ELR (cell line): Measurements from ENCODE around the gene PRR13.

ENCODE experiments used
- DNase-seq: peaks from one replicate; pipeline ENCODE4 v3.0.0-alpha.2; 2015; ENCODE audit warnings: low read depth

PRR13 gene

DNA sequence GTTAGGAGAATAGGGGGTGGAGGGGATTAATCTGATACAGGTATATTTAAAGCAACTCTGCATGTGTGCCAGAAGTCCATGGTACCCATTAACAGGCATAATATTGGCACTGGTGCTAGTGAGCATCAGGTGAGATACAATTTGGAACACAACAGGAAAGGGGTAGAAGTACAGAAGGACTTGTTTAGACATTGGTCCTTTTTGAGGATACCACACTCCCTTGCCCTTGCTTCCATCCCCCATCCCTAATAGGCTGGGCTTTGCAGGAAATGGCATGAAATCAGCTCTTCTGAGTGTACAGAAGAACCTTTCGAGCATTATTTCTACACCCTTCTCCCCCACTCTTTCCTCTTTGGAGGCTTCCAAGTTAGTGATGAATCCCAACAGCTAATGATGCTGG lies 26.7 kb downstream of the PRR13 start:
- no peak for DNase-seq

DNA sequence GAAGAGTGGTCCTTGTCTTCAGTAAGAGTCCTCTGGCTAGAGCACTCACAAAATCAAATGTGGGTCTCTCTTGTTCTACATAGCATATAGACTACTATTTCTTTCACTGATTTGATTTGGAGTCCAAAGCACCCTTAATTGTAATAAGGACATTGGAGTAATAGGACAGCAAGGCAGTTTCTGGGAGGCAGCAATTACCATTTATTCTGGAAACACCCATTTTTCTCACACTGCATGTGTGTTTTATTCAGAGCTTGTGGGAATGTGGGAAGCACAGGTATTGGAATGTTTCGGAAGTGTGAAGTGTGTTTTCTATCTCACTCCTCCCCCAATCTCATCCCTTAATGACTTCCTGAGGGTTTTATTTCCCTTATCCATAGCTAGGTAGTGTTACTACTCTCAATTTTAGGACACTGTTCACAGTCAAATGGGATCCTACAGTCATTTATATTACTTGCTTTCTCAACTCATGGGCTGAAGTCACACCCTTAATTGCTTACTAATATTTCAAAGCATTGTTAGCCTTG lies 30.6 kb downstream of the PRR13 start:
- no peak for DNase-seq

DNA sequence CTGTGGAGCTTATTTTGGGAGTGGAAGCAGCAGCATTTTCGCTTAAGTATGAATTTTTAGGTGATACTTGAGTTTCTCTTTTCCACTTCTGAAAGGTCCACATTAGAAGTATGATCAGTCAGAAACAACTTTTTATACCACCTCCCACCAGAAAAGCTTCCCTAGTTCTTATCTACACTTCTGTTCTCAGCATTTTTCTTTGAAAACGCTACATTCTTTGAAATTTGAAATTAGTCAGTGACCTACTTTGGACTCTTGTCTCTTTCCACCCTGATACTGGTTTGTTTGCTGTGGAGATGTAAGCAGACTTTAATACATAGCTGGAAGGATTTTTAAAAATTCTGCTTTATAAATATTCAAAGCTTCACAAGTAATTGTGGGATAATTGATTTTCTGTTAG lies 32.5 kb downstream of the PRR13 start:
- no peak for DNase-seq

DNA sequence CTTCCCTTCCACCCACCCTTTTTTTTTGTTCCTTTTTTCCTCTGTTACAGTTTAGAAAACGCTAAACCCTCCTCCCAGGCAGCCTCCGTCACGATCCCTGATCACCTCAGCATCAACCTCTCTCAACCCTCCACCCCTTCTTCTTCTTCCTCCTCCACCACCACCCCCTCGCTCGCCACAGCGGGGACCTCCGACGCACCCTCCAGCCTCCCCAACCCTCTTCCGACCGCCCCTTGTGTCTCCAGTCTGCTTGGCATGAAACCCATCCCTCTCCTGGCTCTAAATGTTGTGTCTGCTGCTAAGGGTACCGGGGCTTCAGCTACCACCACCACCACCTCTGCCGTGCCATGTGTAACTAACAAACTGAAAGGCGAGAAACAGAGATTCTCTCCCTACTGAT lies 33.3 kb downstream of the PRR13 start:
- no peak for DNase-seq

DNA sequence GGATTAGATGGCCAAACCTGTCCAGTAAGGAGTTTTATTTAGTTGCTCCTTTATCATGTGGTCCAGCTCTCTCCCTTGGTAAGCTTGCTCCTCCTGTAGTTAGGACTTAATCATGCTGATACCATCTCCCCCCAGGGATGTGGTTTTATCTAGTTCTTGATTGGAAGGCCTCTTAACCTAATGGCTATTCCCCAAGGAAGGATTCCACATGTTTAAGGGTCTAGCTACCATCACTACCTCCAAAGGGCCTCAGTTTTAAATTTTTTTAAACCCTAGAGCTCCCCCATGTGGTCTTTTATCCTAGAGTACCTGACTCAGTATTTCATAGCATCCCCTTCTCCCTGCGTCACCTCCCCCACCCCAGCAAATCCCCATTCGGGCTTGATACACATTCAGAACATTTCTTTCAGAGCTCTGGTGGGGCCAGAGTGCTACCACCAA lies 35.3 kb downstream of the PRR13 start:
- peak; percentile 67 for DNase-seq

DNA sequence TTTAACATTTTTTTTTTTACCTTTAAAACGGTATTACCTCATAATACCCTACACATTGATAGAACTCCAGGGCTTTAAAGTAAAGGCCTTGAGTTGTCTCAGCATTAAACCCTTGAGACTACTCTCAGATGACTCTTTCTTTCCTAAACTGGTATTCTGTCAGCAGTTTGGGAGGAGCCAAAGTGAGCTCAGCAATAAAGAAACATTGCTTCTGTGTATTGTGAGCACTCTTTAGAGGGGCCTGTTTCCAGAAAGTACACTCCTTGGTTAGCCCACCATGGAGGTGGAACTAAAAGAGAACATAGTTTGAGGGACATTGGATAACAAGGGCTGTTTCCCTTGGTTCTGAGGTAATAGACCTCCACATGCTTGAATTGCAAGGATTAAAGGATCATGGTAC lies 37.3 kb downstream of the PRR13 start:
- DNase-seq, result no peak

DNA sequence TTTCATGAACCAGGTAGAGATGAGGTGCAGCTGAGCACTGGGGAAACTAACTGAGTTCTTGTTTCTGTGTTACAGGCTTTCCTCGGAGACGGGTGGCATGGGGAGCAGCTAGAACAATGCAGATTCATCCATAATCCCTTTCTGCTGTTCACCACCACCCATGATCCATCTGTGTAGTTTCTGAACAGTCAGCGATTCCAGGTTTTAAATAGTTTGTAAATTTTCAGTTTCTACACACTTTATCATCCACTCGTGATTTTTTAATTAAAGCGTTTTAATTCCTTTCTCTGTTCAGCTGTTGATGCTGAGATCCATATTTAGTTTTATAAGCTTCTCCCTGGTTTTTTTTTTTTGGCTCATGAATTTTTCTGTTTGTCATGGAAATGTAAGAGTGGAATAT lies 37.8 kb downstream of the PRR13 start:
- no peak for DNase-seq

DNA sequence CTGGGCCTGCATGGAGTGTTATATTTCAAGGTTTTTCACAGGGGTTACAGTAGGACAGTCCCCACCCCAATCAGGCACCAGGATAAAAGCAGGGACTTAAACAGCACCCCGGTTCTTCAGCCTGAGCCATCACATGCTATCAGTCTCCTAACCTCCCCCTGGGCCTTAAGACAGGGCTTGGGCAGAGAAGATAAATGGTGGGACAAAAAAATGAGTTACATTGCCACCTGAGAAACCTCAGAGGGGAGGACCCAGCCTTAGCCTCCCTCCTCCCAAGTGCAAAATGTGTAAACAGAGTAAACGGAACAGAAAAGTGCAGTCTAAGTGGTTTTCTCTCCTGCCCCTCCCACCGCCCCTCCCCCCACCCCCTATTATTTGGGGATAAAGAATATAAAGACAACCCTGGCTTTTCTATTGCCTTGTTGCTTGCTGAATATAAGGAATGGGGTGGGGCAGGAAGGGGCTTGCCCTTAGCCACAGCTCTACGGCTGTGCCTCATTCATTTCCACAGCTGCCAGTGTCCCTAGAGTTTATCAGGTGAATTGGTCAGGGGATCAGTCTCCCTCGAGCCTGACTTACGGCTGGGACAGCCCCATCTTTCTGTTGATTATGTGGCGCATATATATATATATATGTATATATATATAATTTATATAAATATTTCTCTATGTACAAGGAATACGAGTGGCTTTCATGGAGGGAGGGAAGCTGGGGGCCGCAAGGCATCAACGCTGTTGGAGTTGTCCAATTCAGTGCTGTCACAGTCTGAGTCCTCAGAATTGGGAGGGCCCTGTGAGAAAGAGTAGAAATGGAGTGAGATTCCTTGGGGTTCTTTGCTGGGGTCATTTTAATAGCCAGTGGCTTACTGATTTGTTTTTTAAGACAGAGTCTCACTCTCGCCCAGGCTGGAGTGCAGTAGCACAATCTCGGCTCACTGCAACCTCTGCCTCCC lies 39.2 kb downstream of the PRR13 start:
- peak; percentile 35 for DNase-seq

DNA sequence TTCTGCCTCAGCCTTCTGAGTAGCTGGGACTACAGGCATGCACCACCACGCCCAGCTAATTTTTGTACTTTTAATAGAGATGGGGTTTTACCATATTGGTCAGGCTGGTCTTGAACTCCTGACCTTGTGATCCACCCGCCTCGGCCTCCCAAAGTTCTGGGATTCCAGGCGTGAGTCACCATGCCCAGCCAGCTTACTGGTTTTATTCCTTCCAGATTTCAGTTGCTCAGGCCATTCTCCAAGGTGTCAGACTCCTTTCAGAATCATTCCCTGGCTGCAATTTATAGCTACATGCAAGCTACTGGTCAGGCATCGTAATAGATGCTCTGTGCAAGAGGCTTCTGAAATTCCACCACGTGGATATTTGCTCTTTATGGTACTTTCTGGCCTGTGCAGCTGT lies 39.9 kb downstream of the PRR13 start:
- peak; percentile 74 for DNase-seq

DNA sequence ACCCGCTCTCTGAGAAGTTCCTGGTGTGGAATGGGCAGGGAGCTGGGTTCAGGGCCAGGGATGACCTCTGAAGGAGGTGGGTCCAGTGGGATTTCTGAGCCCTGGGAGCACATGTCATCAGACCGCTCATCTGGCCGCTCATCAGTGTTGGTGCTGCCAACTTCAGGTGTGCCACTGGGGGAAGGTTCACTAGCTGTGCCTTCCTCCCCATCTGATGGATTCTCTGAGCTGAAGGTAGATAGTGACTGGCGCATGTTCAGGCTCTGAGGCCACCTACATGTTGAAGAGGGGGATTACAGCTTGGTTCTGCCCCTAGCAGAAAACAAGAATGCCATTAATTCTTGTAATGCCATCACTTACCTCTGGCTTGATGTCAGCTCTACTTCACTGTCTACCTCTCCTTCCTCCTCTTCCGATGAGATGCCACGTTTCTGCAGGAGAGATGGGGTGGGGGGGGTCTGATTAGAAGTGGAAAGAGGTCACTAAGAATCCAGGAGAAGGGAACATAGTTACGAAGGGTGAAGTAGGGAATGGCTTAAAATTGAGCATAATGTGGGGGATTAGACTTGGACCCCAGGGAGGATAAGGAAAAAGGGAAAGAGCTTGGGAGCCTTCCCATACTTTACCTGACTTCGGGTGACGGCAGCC lies 40.5 kb downstream of the PRR13 start:
- DNase-seq, result peak; percentile 65

DNA sequence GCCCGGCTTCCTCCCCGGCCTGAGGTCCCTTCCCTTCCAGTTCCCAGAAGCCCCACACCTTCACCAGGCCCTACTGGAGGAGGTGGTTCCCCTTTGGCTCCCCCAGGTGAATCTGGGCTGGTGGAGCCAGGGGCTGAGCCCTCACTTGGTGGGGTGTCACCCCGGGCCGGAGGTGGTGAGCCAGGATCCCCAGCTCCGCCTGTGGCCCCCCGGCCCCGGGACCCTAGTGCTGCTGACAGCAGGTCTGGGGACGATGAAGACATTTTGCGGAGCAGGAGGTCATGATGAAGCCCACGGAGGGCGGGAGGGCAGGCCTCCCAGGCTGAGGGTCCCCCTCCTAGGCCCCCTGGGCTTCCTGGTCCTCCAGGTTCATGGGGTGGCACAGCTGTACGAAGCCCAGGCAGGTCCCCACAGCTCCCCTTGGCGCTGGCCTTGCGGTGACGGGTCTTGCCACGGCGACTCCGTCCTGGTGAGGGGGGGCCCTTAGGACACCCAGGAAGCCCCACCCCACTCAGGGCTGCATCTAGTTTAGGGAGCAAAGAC lies 41.2 kb downstream of the PRR13 start:
- no peak for DNase-seq

DNA sequence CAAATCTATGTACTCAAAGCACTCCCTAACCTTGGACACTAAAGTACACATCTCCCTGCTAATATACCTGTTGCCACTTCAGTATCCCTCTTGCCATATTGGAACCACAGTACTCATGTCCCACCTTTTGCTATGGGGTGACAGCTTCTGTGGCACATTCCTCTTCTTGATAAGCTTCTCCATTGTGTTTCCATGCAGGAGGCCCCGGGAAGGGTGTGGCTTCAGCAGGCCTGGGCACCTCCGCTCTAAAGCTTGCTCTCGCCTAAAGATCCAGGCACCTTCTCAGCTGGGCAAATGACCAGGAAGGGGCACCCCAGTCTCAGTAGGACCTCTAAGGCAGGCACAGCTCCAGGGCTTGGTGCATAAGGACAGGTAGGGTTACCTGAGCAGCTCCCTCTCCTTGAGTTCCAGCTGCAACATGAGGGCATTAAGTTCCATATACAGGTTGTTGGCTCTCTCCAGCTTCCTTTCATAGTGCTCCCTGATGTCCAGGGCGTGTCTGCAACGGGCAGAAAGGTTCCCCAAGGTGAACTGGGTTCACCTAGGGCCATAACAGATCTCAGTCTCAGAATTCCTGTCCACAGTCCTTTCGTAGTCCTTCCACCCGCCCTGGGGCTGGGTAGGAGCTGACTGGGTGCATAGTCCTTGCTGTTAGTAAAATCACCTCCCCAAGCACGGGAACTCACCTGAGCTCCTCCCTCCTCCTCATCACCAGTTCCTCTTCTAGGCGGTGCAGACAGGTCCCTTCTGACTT lies 41.9 kb downstream of the PRR13 start:
- DNase-seq, result no peak

DNA sequence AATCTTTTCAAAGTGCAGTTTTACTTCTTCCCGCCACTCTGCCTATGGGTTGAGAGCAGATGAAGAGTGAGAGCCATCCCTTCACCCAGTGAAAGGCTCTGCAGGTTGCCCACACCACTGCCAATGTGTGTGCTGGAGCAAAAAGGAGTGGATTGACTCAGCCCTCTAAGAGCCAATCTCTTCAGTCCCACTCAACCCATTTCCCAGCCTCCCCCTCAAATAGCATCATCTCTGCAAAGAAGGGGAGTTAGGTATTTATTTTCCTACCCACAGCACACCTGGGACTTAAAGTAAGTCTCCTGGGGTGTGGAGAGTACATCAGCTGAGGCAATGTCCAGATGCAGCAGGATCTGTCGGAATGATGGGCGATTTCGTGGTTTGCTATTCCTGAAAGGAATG lies 42.4 kb downstream of the PRR13 start:
- DNase-seq, result no peak

DNA sequence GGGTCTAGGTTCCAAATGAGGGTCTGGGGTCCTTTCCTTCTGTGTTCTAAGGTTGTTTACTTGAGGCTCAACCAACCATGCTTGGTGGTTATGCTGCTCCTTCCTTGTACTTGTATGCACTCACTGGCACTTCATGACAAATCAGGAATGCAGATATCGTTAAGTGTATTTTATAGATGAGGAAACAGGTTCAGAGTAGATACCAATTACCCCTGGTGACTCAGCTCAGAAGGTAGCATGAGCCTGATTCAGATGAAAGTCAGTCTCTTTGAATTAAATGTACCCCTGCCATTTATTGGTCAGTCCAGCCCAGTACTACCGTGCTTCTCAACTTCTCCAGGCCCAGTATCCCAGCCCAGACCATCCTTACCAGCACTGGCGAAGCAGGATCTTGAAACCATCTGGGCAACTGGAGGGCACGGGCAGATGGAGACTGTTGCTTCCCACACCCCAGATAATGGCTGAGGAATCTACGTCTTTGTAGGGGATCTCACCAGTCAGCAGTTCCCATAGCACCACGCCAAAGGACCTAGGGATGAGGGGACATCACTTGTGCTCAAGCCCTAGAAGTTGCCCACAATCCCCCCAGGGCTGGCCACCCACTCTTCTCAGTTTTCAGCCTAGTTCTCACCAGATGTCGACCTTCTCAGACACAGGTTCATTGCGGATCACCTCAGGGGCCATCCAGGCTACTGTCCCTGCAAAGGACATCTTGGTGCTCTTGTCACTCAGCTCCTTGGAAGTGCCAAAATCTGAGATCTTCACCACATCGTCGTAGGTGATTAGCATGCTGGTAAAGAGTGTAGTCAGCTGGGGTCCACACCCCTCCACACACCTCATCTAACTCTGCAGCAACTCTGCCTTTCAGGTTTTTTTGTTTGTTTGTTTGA lies 43.4 kb downstream of the PRR13 start:
- DNase-seq, result peak; percentile 67

DNA sequence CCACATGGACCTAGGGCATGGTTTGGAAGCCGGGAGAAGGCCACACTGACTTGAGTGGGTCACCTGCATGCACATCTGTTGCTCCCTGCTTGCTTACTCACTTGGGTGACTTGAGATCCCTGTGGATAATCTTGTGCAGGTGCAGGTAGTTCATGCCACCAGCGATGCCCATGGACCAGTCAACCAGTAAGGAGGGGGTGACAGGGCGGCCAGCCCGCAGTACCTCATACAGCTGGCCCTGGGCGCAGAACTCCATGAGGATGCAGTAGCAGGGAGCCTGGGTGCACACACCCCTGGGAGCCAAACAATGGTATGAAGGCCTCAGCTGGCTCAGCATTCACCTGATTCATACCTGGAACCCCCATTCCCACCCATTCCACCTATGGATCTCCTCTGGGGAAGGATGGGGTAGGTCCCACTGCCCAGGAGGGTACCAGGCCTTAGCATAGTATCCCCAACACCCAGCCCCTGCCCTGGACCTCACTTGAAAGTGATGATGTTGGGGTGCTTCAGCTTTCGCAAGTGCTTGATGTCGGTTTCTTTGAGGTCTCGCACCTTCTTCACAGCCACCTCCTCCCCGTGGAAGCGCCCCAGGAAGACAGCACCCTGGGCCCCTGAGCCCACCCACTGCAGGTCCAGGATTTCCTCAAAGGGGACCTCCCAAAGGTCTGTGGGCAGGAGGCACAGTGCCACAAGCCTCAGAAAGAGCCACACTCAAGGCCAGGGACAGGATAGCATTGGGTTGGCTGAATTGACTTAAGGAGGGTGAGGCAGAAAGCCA lies 44.6 kb downstream of the PRR13 start:
- DNase-seq, result no peak

DNA sequence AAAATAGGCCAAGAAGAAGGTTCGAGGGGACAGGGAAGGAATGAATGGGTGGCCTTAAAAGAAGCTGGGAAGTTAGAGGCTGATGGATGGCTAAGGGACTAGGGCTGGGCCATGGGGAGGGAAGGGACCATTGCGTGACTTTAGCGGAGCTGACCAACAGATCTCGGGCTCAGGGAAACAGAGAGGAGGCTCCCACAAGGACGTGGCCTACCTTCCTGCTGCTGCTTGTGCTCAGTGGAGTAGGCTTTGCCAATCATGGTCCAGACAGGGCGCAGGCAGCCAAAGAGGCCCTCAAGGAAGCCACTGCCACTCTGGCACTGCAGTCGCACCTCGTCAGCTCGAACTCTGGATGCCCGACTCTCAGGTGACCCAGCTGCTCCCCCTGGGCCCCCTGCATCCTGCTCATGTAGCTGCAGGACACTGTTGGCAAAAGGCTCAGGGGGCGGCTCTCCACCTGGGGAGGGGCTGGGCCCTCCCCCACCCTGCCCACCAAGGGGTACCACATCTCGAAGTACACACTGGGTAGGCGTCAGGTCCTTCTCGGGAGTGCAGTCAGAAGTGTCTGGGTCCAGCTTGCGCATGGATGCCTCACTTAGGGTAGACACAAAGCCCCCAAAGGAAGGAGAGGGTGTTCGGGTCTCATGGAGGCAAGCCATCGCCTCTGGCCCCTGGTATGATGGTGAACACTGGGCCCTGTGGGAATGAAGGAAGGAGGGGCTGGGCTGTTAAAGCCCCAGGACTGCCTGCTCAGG lies 45.4 kb downstream of the PRR13 start:
- no peak for DNase-seq

DNA sequence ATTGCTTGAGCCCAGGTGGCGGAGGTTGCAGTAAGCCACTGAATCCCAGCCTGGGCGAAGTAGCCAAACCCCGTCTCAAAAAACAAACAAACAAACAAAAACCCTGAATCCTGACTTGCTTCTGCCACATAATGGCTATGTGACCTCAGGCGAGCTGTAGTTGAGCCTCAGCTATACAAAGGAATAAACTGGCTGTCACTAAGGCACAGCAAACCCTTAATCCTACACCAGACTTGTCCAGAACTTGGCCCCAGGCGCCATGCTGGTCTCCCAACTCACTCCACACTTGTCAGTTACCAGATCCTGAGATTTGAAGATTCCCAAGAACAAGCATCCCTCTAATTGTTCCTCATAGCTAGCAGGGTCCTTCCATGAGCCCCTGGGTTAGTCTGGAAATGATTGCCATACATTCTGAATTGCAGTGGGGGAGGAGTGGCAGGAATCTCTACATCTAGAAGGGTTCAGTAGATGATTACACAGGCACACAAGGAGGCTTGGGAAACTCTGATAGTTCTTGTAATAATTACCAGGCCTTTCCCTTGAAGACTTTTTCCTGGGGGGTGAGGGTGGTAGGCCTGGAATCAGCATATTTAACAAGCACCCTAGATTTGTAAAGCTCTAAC lies 47.8 kb downstream of the PRR13 start:
- DNase-seq, result no peak

DNA sequence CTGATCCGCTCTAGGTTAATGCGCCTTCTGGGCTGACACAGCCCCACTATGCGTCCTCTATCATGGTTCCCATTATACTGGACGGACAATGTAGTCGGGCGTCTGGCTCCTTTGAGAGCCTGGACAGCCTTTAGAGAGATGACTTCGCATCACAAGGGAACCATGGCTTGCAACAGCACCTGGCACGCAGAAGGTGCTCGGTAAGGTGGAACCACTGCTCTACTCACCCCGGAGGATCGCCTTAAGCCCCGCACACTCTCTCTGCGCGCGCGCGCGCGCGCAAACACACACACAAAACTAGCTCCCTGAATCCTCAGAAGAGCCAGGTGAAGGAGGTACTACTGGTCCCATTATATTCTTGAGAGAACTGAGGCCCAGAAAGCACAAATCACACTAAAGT lies 50.7 kb downstream of the PRR13 start:
- no peak for DNase-seq
